HepG2 (cell line): Measurements from ENCODE around the gene ERRFI1. TPM values are rescaled to one million over a fixed set of nuclear protein-coding genes. Genes with fewer than 3 reads are reported as not detected.
A peak's percentile ranks its signal among the peaks of the same experiment; 100 is the strongest.

Experiments used
- ATAD3A ChIP-seq: sonication (generic); formaldehyde crosslinking; IDR thresholded peaks from 2 replicates; pipeline ENCODE4 v1.4.0; 2020; ENCODE audit warnings: missing genetic modification reagents
- CBX2 ChIP-seq, 2 experiments: fragments of 200-600 bp in 1 of 2; sonication (generic); formaldehyde crosslinking in 1 of 2; IDR thresholded peaks; 2 replicates each; pipeline versions ENCODE4 v1.7.0 to v1.8.1; 2018 to 2022; ENCODE audit warnings: low read depth in 2 of 2, low read length in 1 of 2, mild to moderate bottlenecking in 1 of 2, missing genetic modification reagents in 1 of 2
- CHD4 ChIP-seq: fragments of 200-600 bp; sonication (generic); IDR thresholded peaks from 2 replicates; pipeline ENCODE4 v1.7.0; 2017; ENCODE audit warnings: mild to moderate bottlenecking, low read length, borderline replicate concordance
- EED ChIP-seq: sonication (generic); formaldehyde crosslinking; IDR thresholded peaks from 2 replicates; pipeline ENCODE4 v1.5.0; 2020; ENCODE audit warnings: mild to moderate bottlenecking, missing genetic modification reagents
- MXI1 ChIP-seq: IDR thresholded peaks from 3 replicates; pipeline ENCODE4 v1.6.1; 2012; ENCODE audit warnings: low read depth, low read length, inconsistent platforms, borderline replicate concordance
- NCOA1 ChIP-seq: sonication (generic); formaldehyde crosslinking; IDR thresholded peaks from 2 replicates; pipeline ENCODE4 v1.9.0; 2021; ENCODE audit warnings: missing genetic modification reagents
- ONECUT2 ChIP-seq: sonication (generic); formaldehyde crosslinking; IDR thresholded peaks from 2 replicates; pipeline ENCODE4 v1.4.0; 2020; ENCODE audit warnings: missing genetic modification reagents
- PRMT3 ChIP-seq: sonication (generic); formaldehyde crosslinking; IDR thresholded peaks from 2 replicates; pipeline ENCODE4 v1.8.1; 2022; ENCODE audit warnings: low read depth, mild to moderate bottlenecking, moderate library complexity, missing genetic modification reagents, borderline replicate concordance
- SATB2 ChIP-seq: sonication (generic); formaldehyde crosslinking; IDR thresholded peaks from 2 replicates; pipeline ENCODE4 v1.5.0; 2020; ENCODE audit warnings: missing genetic modification reagents
- SOX5 ChIP-seq: IDR thresholded peaks from 2 replicates; pipeline ENCODE4 v1.6.1; 2016; ENCODE audit warnings: borderline replicate concordance
- SYNCRIP ChIP-seq: fragments of 200-400 bp; formaldehyde crosslinking; IDR thresholded peaks from 2 replicates; pipeline ENCODE4 v1.6.1; 2018; ENCODE audit warnings: mild to moderate bottlenecking, low read depth, low read length; ENCODE audit not compliant: insufficient read depth
- ZNF101 ChIP-seq: sonication (generic); formaldehyde crosslinking; IDR thresholded peaks from 2 replicates; pipeline ENCODE4 v1.4.0; 2020; ENCODE audit warnings: mild to moderate bottlenecking, low read depth, missing genetic modification reagents, borderline replicate concordance
- ZNF484 ChIP-seq: sonication (generic); formaldehyde crosslinking; IDR thresholded peaks from 2 replicates; pipeline ENCODE4 v1.5.1; 2020; ENCODE audit warnings: mild to moderate bottlenecking, low read depth, missing genetic modification reagents, borderline replicate concordance
- ZNF550 ChIP-seq: sonication (generic); formaldehyde crosslinking; IDR thresholded peaks from 2 replicates; pipeline ENCODE4 v1.4.0; 2020; ENCODE audit warnings: mild to moderate bottlenecking, missing genetic modification reagents, borderline replicate concordance
- ZNF75D ChIP-seq: sonication (generic); formaldehyde crosslinking; IDR thresholded peaks from 2 replicates; pipeline ENCODE4 v1.8.1; 2023; ENCODE audit warnings: missing genetic modification reagents, mild to moderate bottlenecking, borderline replicate concordance
- ZSCAN29 ChIP-seq: sonication (generic); formaldehyde crosslinking; conservative IDR thresholded peaks from 2 replicates; pipeline ENCODE4 v1.4.0; 2020; ENCODE audit warnings: mild to moderate bottlenecking, missing genetic modification reagents
- polyA plus RNA-seq, 8 experiments: library from polyadenylated mRNA; depleted of rRNA in 3 of 8; stranded (reverse) in 7 of 8; unstranded in 1 of 8; fragments of >200 nt; fragmentation: Illumina TruSeq in 4 of 8; extraction: Trizol in 4 of 8; gene quantifications; 2 replicates each; pipeline versions ENCODE4 v1.2.1 to v1.2.3, GENCODE V29; 2011 to 2016; ENCODE audit warnings: low read depth in 4 of 8, missing spikeins in 1 of 8, mixed read lengths in 1 of 8; ENCODE audit not compliant: insufficient read depth in 1 of 8
- total RNA-seq, 5 experiments: library from RNA; depleted of rRNA; stranded (reverse); fragments of >200 nt; fragmentation: Illumina TruSeq; extraction: Trizol; gene quantifications; 2 replicates each; pipeline ENCODE4 v1.2.3, GENCODE V29; 2016; ENCODE audit warnings: low read depth in 1 of 5
- TF ChIP-seq, protein P1 (sequence below): sonication (generic); formaldehyde crosslinking; IDR thresholded peaks from 2 replicates; pipeline ENCODE4 v1.5.1; 2020; ENCODE audit warnings: mild to moderate bottlenecking, missing genetic modification reagents, moderate library complexity
- TF ChIP-seq, protein P2 (sequence below): sonication (generic); formaldehyde crosslinking; IDR thresholded peaks from 2 replicates; pipeline ENCODE4 v1.8.1; 2023; ENCODE audit warnings: mild to moderate bottlenecking, moderate library complexity, missing genetic modification reagents
- TF ChIP-seq, protein P3 (sequence below): sonication (generic); formaldehyde crosslinking; IDR thresholded peaks from 2 replicates; pipeline ENCODE4 v1.4.0; 2020; ENCODE audit warnings: mild to moderate bottlenecking, missing genetic modification reagents
- TF ChIP-seq, protein P4 (sequence below): sonication (generic); formaldehyde crosslinking; IDR thresholded peaks from 2 replicates; pipeline ENCODE4 v1.8.0; 2022; ENCODE audit warnings: missing genetic modification reagents, mild to moderate bottlenecking, inconsistent platforms, borderline replicate concordance
- TF ChIP-seq, protein P5 (sequence below): sonication (generic); formaldehyde crosslinking; IDR thresholded peaks from 2 replicates; pipeline ENCODE4 v1.8.1; 2023; ENCODE audit warnings: mild to moderate bottlenecking, missing genetic modification reagents
- TF ChIP-seq, protein P6 (sequence below): sonication (generic); formaldehyde crosslinking; IDR thresholded peaks from 2 replicates; pipeline ENCODE4 v1.5.0; 2020; ENCODE audit warnings: missing genetic modification reagents

Gene ERRFI1
- total and polyA plus RNA-seq, 2 of the 13 experiments (the other 11 are each of a cell fraction or from before 2014, with no cell fraction given) = 84.4 to 753 TPM

DNA sequence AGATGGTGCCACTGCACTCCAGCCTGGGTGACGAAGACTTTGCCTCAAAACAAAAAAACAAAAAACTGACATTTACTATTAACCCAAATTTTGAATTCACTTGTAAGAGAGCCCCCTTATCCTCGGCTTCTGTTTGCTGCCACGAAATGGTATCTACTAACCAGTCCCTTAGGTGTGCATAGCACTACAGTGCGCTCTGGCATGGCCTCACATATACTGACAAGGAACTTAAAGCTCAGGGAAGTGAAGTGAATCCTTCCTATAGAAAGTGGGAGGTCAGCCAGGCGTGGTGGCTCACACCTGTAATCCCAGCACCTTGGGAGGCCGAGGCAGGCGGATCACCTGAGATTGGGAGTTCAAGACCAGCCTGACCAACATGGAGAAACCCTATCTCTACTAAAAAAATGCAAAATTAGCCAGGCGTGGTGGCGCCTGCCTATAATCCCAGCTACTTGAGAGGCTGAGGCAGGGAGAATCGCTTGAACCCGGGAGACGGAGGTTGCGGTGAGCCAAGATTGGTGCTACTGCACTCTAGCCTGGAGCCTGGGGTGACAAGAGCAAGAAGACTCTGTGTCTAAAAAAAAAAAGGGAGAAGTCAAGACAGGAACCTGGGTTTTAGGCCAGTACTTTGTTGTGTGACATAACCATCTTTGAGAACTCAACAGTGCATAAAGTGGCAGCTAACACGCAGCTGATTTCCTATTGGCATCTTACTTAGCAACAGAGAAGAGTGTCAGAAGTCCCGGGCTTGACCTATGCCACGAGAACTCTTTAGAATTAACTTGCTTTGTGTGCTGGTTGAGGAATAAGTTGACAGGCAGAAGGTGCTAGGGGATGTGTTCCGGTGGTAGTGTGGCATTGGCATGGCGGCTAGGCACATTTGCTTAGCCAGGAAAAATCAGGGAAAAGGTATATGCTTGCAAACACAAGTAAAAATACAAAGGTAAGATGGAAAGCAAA is 16.8 kb downstream of the ERRFI1 start (continued):
- TF ChIP-seq, protein P1, sequence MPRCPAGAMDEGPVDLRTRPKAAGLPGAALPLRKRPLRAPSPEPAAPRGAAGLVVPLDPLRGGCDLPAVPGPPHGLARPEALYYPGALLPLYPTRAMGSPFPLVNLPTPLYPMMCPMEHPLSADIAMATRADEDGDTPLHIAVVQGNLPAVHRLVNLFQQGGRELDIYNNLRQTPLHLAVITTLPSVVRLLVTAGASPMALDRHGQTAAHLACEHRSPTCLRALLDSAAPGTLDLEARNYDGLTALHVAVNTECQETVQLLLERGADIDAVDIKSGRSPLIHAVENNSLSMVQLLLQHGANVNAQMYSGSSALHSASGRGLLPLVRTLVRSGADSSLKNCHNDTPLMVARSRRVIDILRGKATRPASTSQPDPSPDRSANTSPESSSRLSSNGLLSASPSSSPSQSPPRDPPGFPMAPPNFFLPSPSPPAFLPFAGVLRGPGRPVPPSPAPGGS (CRISPR knock-in tag) = peak; percentile 28; the same call in 1 of the 2 replicates
- TF ChIP-seq SYNCRIP = no peak
- no peak for TF ChIP-seq ZNF101 (CRISPR knock-in tag)
- no peak for TF ChIP-seq NCOA1 (CRISPR knock-in tag)
- TF ChIP-seq ZSCAN29 = no peak
- TF ChIP-seq, protein P2, sequence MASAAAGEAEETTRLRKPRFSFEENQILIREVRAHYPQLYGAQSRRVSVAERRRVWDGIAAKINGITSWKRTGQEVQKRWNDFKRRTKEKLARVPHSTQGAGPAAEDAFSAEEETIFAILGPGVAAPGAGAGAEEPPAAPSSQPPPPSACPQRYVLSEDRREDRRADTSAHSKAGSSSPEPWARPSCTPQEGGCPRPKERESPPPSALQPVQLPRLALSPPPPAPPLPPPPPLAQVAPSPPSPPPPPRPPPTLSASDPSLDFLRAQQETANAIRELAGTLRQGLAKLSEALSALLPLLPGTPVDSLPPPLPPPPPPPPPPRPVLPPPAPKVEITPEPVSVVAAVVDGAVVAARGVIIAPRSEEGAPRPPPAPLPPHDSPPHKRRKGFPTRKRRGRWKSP (CRISPR knock-in tag) = no peak
- TF ChIP-seq, protein P3, sequence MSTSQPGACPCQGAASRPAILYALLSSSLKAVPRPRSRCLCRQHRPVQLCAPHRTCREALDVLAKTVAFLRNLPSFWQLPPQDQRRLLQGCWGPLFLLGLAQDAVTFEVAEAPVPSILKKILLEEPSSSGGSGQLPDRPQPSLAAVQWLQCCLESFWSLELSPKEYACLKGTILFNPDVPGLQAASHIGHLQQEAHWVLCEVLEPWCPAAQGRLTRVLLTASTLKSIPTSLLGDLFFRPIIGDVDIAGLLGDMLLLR = no peak
- TF ChIP-seq SATB2 (CRISPR knock-in tag) = no peak
- TF ChIP-seq, protein P4, sequence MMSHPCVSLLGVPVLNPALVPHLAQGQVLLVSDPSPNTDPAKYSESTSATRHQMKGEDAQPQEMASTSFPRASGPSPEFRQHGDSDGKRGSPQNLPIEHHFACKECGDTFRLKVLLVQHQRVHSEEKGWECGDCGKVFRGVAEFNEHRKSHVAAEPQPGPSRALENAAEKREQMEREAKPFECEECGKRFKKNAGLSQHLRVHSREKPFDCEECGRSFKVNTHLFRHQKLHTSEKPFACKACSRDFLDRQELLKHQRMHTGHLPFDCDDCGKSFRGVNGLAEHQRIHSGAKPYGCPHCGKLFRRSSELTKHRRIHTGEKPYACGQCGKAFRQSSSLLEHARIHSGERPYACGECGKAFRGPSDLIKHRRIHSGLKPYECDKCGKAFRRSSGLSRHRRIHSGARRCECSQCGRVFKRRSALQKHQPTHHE (CRISPR knock-in tag) = no peak; the same call in 1 of the 2 replicates
- TF ChIP-seq, protein P5, sequence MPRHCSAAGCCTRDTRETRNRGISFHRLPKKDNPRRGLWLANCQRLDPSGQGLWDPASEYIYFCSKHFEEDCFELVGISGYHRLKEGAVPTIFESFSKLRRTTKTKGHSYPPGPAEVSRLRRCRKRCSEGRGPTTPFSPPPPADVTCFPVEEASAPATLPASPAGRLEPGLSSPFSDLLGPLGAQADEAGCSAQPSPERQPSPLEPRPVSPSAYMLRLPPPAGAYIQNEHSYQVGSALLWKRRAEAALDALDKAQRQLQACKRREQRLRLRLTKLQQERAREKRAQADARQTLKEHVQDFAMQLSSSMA = no peak
- TF ChIP-seq CBX2 (IDR thresholded peaks at IDR 0.05; ENCODE audit: low read depth, low read length) = no peak
- TF ChIP-seq CBX2 (CRISPR knock-in tag; IDR thresholded peaks at IDR 0.05; ENCODE audit: low read depth) = no peak
- no peak for TF ChIP-seq ZNF484 (CRISPR knock-in tag)
- no peak for TF ChIP-seq MXI1
- peak; percentile 10; the same call in 1 of the 2 replicates for TF ChIP-seq SOX5 (CRISPR knock-in tag)
- TF ChIP-seq ONECUT2 = no peak
- TF ChIP-seq, protein P6, sequence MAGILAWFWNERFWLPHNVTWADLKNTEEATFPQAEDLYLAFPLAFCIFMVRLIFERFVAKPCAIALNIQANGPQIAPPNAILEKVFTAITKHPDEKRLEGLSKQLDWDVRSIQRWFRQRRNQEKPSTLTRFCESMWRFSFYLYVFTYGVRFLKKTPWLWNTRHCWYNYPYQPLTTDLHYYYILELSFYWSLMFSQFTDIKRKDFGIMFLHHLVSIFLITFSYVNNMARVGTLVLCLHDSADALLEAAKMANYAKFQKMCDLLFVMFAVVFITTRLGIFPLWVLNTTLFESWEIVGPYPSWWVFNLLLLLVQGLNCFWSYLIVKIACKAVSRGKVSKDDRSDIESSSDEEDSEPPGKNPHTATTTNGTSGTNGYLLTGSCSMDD (CRISPR knock-in tag) = no peak
- TF ChIP-seq ZNF75D (CRISPR knock-in tag) = no peak
- no peak for TF ChIP-seq ATAD3A
- TF ChIP-seq EED = no peak
- no peak for TF ChIP-seq CHD4
- no peak for TF ChIP-seq PRMT3 (CRISPR knock-in tag)
- TF ChIP-seq ZNF550 (CRISPR knock-in tag) = no peak
